Ovary (tissue), 9 donors: ENCODE measurements around the gene UGT1A4. TPM values are rescaled to one million over a fixed set of nuclear protein-coding genes. Genes with fewer than 3 reads are reported as not detected.

Source experiments
- DNase-seq, 5 donors: peaks; one replicate each; pipeline ENCODE4 v3.0.0-alpha.2; 2019 to 2020
- H3K27ac ChIP-seq, 2 donors: fragments of 200-600 bp; one replicate each; pipeline versions ENCODE4 v1.5.1 to v1.8.0; 2019 to 2022
- H3K27me3 ChIP-seq: fragments of 200-600 bp; one replicate; pipeline ENCODE4 v1.8.0; 2022
- H3K36me3 ChIP-seq: fragments of 200-600 bp; sonication (generic); one replicate; pipeline ENCODE4 v1.5.1; 2019
- H3K4me1 ChIP-seq: one replicate; pipeline ENCODE4 v1.8.1; 2013; ENCODE audit warnings: mild to moderate bottlenecking, moderate library complexity; ENCODE audit not compliant: insufficient read depth
- H3K4me3 ChIP-seq: fragments of 200-600 bp; sonication (generic); one replicate; pipeline ENCODE4 v1.5.1; 2017
- H3K9me3 ChIP-seq, 2 donors: fragments of 200-600 bp in 1 of 2; sonication (generic) in 1 of 2; one replicate each; pipeline versions ENCODE4 v1.5.1 to v1.8.1; 2013 to 2019; ENCODE audit warnings: mild to moderate bottlenecking in 1 of 2, moderate library complexity in 1 of 2
- CTCF ChIP-seq, 3 donors: fragments of 450-650 bp in 2 of 3; fragments of 200-600 bp in 1 of 3; IDR thresholded peaks; one replicate each; pipeline versions ENCODE4 v1.5.1 to v1.8.0; 2016 to 2022; ENCODE audit warnings: antibody characterized with exemption in 3 of 3, mild to moderate bottlenecking in 1 of 3
- EP300 ChIP-seq: sonication (generic); formaldehyde crosslinking; IDR thresholded peaks from one replicate; pipeline ENCODE4 v1.6.1; 2017; ENCODE audit warnings: antibody characterized with exemption
- POLR2A ChIP-seq: fragments of 450-650 bp; IDR thresholded peaks from one replicate; pipeline ENCODE4 v1.6.1; 2017; ENCODE audit warnings: antibody characterized with exemption, mild to moderate bottlenecking, moderate library complexity
- WGBS, 3 donors: extraction: QIAGEN DNeasy Blood & Tissue Kit in 1 of 3; methylation state at CpG; one replicate each; pipeline versions ENCODE4 v1.1.5 to v1.1.7; 2013 to 2017; 5-methylcytosine and 5-hydroxymethylcytosine counted together
- intact Hi-C, 4 donors: fragments of 100-400 bp; cut with DNase I; formaldehyde crosslinking; loops; one replicate each; pipeline versions ENCODE4 v1.11.0 to v1.15.1; 2022 to 2023
- polyA plus RNA-seq, 2 donors: library from polyadenylated mRNA; stranded (reverse); fragments of 200-250 nt in 1 of 2; fragments of 350-450 nt in 1 of 2; fragmentation: Illumina TruSeq in 1 of 2; extraction: RNeasy Lipid Tissue Mini Kit (QIAGEN cat#74804) in 1 of 2; gene quantifications; one replicate each; pipeline ENCODE4 v1.2.3, GENCODE V29; 2013 to 2014
- total RNA-seq, 7 donors: library from RNA; depleted of rRNA in 2 of 7; stranded (reverse); fragments of >200 nt in 2 of 7; fragmentation: NEBNext Ultra II Directional in 3 of 7; extraction: Animal tissue kit (Norgen Biotek cat#: 25700) in 3 of 7; gene quantifications; one replicate each; pipeline versions ENCODE4 v1.1.0 to v1.2.4, GENCODE V29; 2016 to 2023
- donor health status: DM: no; HTN: no; CAD: no; lungs with moderate emphysema.
- donor health status: DM: no; HTN: no; CAD: no.
- donor health status: Bipolar disorder and iron deficiency.
- donor health status: DM: yes; HTN: yes; CAD: no.
- donor health status: DM: no; HTN: no; CAD: no.
- donor health status: DM: yes; HTN: yes; CAD: no.

Gene UGT1A4
- total and polyA plus RNA-seq, 9 donors = 0.11 to 0.36 TPM; not detected in 7

GRCh38 chr2:233680361-233681045, 38.0 kb upstream of the UGT1A4 start:
- no peak for TF ChIP-seq EP300
- TF ChIP-seq POLR2A = no peak
- TF ChIP-seq CTCF (IDR thresholded peaks at IDR 0.05) = no peak
- H3K4me1 ChIP-seq = no peaks in the 10 kb centered on the region
- WGBS, 3 donors = 81 to 87% (median 86%) methylated on average over 4 of the region's 4 CpGs
- H3K36me3 ChIP-seq = no peaks in the 10 kb centered on the region
- H3K27me3 ChIP-seq = no peaks in the 10 kb centered on the region
- H3K4me3 ChIP-seq = no peak overlapping the region
- intact Hi-C loops = no loop called here
- no peak for DNase-seq
- H3K9me3 ChIP-seq = no peaks in the 10 kb centered on the region
- H3K27ac ChIP-seq = no peak overlapping the region

- 68 to 74% (median 73%) methylated on average over 5 of the region's 5 CpGs for WGBS, 3 donors
- H3K27ac ChIP-seq = no peak within 1 kb of the TSS
- H3K9me3 ChIP-seq = no peaks in the 10 kb centered on the region
- TF ChIP-seq CTCF (IDR thresholded peaks at IDR 0.05) (no peak), POLR2A (no peak), EP300 (no peak)
- no peaks in the 10 kb centered on the region for H3K36me3 ChIP-seq
- intact Hi-C loops = no loop called here
- H3K27me3 ChIP-seq = no peaks in the 10 kb centered on the region
- no peak within 1 kb of the TSS for H3K4me3 ChIP-seq
- DNase-seq = no peak
- no peaks in the 10 kb centered on the region for H3K4me1 ChIP-seq
Observed at GRCh38 chr2:233681521-233682099, 36.9 kb upstream of the UGT1A4 start, which contains the start of gene UGT1A7. Gene UGT1A7 (plus strand): TSS chr2:233681901. CDS start chr2:233681938, 37 bp downstream.

GRCh38 chr2:233684640-233685039, 33.9 kb upstream of the UGT1A4 start:
- TF ChIP-seq CTCF (IDR thresholded peaks at IDR 0.05) = no peak
- TF ChIP-seq EP300 = no peak
- TF ChIP-seq POLR2A = no peak
- H3K27ac ChIP-seq = no peak overlapping the region
- H3K9me3 ChIP-seq = no peaks in the 10 kb centered on the region
- DNase-seq = no peak
- no peaks in the 10 kb centered on the region for H3K36me3 ChIP-seq
- no peak overlapping the region for H3K4me3 ChIP-seq
- no peaks in the 10 kb centered on the region for H3K27me3 ChIP-seq
- intact Hi-C loops = no loop called here
- WGBS, 3 donors = 73 to 86% (median 78%) methylated on average over 1 of the region's 1 CpG
- no peaks in the 10 kb centered on the region for H3K4me1 ChIP-seq

- no peaks in the 10 kb centered on the region for H3K27me3 ChIP-seq
- H3K27ac ChIP-seq = no peak overlapping the region
- H3K9me3 ChIP-seq = no peaks in the 10 kb centered on the region
- no peak overlapping the region for H3K4me3 ChIP-seq
- H3K36me3 ChIP-seq = no peaks in the 10 kb centered on the region
- intact Hi-C loops = no loop called here
- H3K4me1 ChIP-seq = no peaks in the 10 kb centered on the region
- no peak for DNase-seq
- no peak for TF ChIP-seq POLR2A
- TF ChIP-seq EP300 = no peak
- TF ChIP-seq CTCF (IDR thresholded peaks at IDR 0.05) = no peak
- 77 to 92% (median 87%) methylated on average over 5 of the region's 5 CpGs for WGBS, 3 donors
Observed at GRCh38 chr2:233686928-233687327, 31.6 kb upstream of the UGT1A4 start.
